GM23338 (cell line): ENCODE results near the gene TMEM161B. TPM values are rescaled to one million over a fixed set of nuclear protein-coding genes. Genes with fewer than 3 reads are reported as not detected.
"Not testable (repeated sequence)": the region's sequence is repeated elsewhere in the genome, so short reads cannot be mapped to it uniquely, and the experiment has no call there.

Source experiments
- ATAC-seq: fragments of 200-7000 bp; cut with Tn5 transposase; 3 replicates; pipeline ENCODE4 v1.9.1; 2020
- DNase-seq: peaks from one replicate; pipeline ENCODE4 v3.0.0-alpha.2; 2015; ENCODE audit warnings: low spot score
- H2AFZ ChIP-seq: fragments of 200-600 bp; sonication (generic); 2 replicates; pipeline ENCODE4 v1.8.0; 2016; ENCODE audit warnings: antibody characterized with exemption, mild to moderate bottlenecking, moderate library complexity
- H3F3A ChIP-seq: fragments of 200-600 bp; sonication (generic); replicated peaks from 2 replicates; pipeline ENCODE4 v1.8.0; 2017; ENCODE audit warnings: antibody characterized with exemption, mixed run types, low read depth
- H3K27ac ChIP-seq: fragments of 200-600 bp; sonication (generic); 2 replicates; pipeline ENCODE4 v1.6.1; 2016; ENCODE audit warnings: low read depth
- H3K27me3 ChIP-seq: fragments of 200-600 bp; sonication (generic); 2 replicates; pipeline ENCODE4 v1.8.0; 2016; ENCODE audit warnings: mild to moderate bottlenecking, mixed run types, moderate library complexity; ENCODE audit not compliant: insufficient read depth
- H3K36me3 ChIP-seq: fragments of 200-600 bp; sonication (generic); 2 replicates; pipeline ENCODE4 v1.8.0; 2016; ENCODE audit warnings: mild to moderate bottlenecking; ENCODE audit not compliant: insufficient read depth
- H3K4me1 ChIP-seq: fragments of 200-600 bp; sonication (generic); 2 replicates; pipeline ENCODE4 v1.8.0; 2016; ENCODE audit warnings: mild to moderate bottlenecking, moderate library complexity; ENCODE audit not compliant: insufficient read depth
- H3K4me2 ChIP-seq: fragments of 200-600 bp; sonication (generic); 2 replicates; pipeline ENCODE4 v1.7.1; 2017; ENCODE audit warnings: mixed run types
- H3K4me3 ChIP-seq: fragments of 200-600 bp; sonication (generic); 2 replicates; pipeline ENCODE4 v1.6.1; 2016; ENCODE audit warnings: mixed run types
- H3K79me2 ChIP-seq: fragments of 200-600 bp; sonication (generic); replicated peaks from 2 replicates; pipeline ENCODE4 v1.8.0; 2017; ENCODE audit warnings: mild to moderate bottlenecking; ENCODE audit not compliant: insufficient read depth
- H3K9me2 ChIP-seq: fragments of 200-600 bp; sonication (generic); 2 replicates; pipeline ENCODE4 v1.8.0; 2017; ENCODE audit not compliant: insufficient read depth
- H4K20me1 ChIP-seq: fragments of 200-600 bp; sonication (generic); replicated peaks from 2 replicates; pipeline ENCODE4 v1.8.0; 2017; ENCODE audit warnings: mild to moderate bottlenecking; ENCODE audit not compliant: insufficient read depth
- H3K27ac Mint-ChIP-seq: 2 replicates; pipeline ENCODE4 v1.8.0; 2020; ENCODE audit warnings: inconsistent platforms, mild to moderate bottlenecking, moderate library complexity, mixed read lengths
- H3K27me3 Mint-ChIP-seq: 3 replicates; pipeline ENCODE4 v1.8.0; 2022; ENCODE audit warnings: low read depth, mild to moderate bottlenecking, moderate library complexity, mixed read lengths, inconsistent platforms; ENCODE audit not compliant: insufficient read depth, poor library complexity
- H3K36me3 Mint-ChIP-seq: 3 replicates; pipeline ENCODE4 v1.8.0; 2021; ENCODE audit warnings: low read depth, mild to moderate bottlenecking, inconsistent platforms, moderate library complexity, mixed read lengths
- H3K4me1 Mint-ChIP-seq: 3 replicates; pipeline ENCODE4 v1.8.0; 2020; ENCODE audit warnings: mild to moderate bottlenecking, inconsistent platforms, mixed read lengths
- H3K4me3 Mint-ChIP-seq: 3 replicates; pipeline ENCODE4 v1.8.0; 2021; ENCODE audit warnings: moderate library complexity, mild to moderate bottlenecking, inconsistent platforms, mixed read lengths
- H3K9me3 Mint-ChIP-seq: 3 replicates; pipeline ENCODE4 v1.8.0; 2020; ENCODE audit warnings: moderate library complexity, mild to moderate bottlenecking, inconsistent platforms, mixed read lengths
- CREB1 ChIP-seq: fragments of 250-450 bp; sonication (Bioruptor Pico); IDR thresholded peaks from 2 replicates; pipeline ENCODE4 v1.5.0; 2020; ENCODE audit warnings: low read depth, mild to moderate bottlenecking, moderate library complexity
- EZH2 ChIP-seq: fragments of 200-600 bp; sonication (generic); IDR thresholded peaks from one replicate; pipeline ENCODE4 v1.8.0; 2017; ENCODE audit warnings: antibody characterized with exemption, mild to moderate bottlenecking, low read depth; ENCODE audit not compliant: unreplicated experiment
- EZH2phosphoT487 ChIP-seq: fragments of 200-600 bp; sonication (generic); IDR thresholded peaks from one replicate; pipeline ENCODE4 v1.8.1; 2018; ENCODE audit warnings: antibody characterized with exemption; ENCODE audit not compliant: unreplicated experiment
- NANOG ChIP-seq: IDR thresholded peaks from 2 replicates; pipeline ENCODE4 v1.6.1; 2016; ENCODE audit warnings: antibody characterized with exemption, borderline replicate concordance
- STAT1 ChIP-seq: IDR thresholded peaks from one replicate; pipeline ENCODE4 v1.6.1; 2016; ENCODE audit warnings: antibody characterized with exemption; ENCODE audit not compliant: unreplicated experiment
- ZNF331 ChIP-seq: fragments of 250-450 bp; sonication (Bioruptor Pico); IDR thresholded peaks from 2 replicates; pipeline ENCODE4 v1.5.0; 2020; ENCODE audit warnings: low read depth, mild to moderate bottlenecking, moderate library complexity
- polyA plus RNA-seq: library from polyadenylated mRNA; unstranded; fragments of >200 nt; fragmentation: Nextera tagmentation; extraction: Ambion mirVana; gene quantifications from 2 replicates; pipeline ENCODE4 v1.2.1, GENCODE V29; 2016
- total RNA-seq: library from RNA; depleted of rRNA; stranded (reverse); fragments of >200 nt; shearing (Covaris generic); gene quantifications from 2 replicates; pipeline ENCODE4 v1.2.3, GENCODE V29; 2014
- TF ChIP-seq, protein P1 (sequence below): IDR thresholded peaks from one replicate; pipeline ENCODE4 v1.6.1; 2018; ENCODE audit warnings: antibody characterized with exemption; ENCODE audit not compliant: unreplicated experiment
- TF ChIP-seq, protein P2 (sequence below), 2 experiments: fragments of 200-600 bp in 1 of 2; sonication (generic) in 1 of 2; conservative IDR thresholded peaks; 2 replicates each; pipeline versions ENCODE4 v1.5.1 to v1.6.1; 2016 to 2017; ENCODE audit warnings: antibody characterized with exemption in 2 of 2, low read depth in 2 of 2, mild to moderate bottlenecking in 2 of 2, moderate library complexity in 1 of 2
- TF ChIP-seq, protein P3 (sequence below): IDR thresholded peaks from 2 replicates; pipeline ENCODE4 v1.6.1; 2016; ENCODE audit warnings: antibody characterized with exemption

Gene TMEM161B
- total and polyA plus RNA-seq, 2 experiments from 2014 or later = 11.9 to 25.5 TPM

DNA sequence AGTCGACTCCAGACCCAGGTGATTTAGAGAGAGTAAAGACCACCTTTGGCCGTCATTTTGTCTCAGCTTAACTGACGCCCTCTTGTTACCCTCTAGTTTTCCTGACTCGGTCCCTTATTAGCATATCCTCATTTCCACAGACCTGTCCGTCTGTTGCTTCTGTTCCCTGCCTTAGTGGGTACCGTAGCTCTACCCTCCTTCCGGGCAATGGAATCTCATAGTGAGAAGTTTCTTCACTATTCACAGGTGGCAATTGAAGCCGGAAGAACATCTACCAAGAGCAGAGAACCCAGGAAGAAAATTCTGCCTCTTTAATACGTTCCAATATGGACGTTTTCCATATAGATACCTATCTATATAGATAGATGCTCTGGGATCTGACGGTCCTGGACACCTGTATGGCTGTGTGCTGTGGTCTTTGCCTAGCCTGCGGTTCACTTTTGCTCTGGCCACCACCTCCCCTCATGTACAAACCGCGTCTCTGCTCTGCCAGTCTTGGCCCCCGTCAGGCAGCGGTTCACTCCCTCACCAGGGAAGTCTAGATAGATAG is 652 bp upstream of the TMEM161B start (continued):
- TF ChIP-seq, protein P1, sequence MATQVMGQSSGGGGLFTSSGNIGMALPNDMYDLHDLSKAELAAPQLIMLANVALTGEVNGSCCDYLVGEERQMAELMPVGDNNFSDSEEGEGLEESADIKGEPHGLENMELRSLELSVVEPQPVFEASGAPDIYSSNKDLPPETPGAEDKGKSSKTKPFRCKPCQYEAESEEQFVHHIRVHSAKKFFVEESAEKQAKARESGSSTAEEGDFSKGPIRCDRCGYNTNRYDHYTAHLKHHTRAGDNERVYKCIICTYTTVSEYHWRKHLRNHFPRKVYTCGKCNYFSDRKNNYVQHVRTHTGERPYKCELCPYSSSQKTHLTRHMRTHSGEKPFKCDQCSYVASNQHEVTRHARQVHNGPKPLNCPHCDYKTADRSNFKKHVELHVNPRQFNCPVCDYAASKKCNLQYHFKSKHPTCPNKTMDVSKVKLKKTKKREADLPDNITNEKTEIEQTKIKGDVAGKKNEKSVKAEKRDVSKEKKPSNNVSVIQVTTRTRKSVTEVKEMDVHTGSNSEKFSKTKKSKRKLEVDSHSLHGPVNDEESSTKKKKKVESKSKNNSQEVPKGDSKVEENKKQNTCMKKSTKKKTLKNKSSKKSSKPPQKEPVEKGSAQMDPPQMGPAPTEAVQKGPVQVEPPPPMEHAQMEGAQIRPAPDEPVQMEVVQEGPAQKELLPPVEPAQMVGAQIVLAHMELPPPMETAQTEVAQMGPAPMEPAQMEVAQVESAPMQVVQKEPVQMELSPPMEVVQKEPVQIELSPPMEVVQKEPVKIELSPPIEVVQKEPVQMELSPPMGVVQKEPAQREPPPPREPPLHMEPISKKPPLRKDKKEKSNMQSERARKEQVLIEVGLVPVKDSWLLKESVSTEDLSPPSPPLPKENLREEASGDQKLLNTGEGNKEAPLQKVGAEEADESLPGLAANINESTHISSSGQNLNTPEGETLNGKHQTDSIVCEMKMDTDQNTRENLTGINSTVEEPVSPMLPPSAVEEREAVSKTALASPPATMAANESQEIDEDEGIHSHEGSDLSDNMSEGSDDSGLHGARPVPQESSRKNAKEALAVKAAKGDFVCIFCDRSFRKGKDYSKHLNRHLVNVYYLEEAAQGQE = no peak
- TF ChIP-seq EZH2phosphoT487 (no peak), EZH2 (no peak)
- TF ChIP-seq, protein P2, sequence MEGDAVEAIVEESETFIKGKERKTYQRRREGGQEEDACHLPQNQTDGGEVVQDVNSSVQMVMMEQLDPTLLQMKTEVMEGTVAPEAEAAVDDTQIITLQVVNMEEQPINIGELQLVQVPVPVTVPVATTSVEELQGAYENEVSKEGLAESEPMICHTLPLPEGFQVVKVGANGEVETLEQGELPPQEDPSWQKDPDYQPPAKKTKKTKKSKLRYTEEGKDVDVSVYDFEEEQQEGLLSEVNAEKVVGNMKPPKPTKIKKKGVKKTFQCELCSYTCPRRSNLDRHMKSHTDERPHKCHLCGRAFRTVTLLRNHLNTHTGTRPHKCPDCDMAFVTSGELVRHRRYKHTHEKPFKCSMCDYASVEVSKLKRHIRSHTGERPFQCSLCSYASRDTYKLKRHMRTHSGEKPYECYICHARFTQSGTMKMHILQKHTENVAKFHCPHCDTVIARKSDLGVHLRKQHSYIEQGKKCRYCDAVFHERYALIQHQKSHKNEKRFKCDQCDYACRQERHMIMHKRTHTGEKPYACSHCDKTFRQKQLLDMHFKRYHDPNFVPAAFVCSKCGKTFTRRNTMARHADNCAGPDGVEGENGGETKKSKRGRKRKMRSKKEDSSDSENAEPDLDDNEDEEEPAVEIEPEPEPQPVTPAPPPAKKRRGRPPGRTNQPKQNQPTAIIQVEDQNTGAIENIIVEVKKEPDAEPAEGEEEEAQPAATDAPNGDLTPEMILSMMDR (conservative IDR thresholded peaks at IDR 0.05; ENCODE audit: low read depth in 2 of 2) = no peak

DNA sequence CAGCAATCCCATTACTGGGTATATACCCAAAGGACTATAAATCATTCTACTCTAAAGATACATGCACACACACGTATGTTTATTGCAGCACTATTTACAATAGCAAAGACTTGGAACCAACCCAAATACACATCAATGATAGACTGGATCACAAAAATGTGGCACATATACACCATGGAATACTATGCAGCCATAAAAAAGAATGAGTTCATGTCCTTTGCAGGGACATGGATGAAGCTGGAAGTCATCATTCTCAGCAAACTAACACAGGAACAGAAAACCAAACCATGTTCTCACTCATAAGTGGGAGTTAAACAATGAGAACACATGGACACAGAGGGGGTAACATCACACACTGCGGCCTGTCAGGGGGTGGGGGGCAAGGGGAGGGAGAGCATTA is 4.1 kb downstream of the TMEM161B start:
- not testable (repeated sequence) for H3K27me3 Mint-ChIP-seq, H3K4me2 ChIP-seq, H4K20me1 ChIP-seq, H3K4me1 Mint-ChIP-seq, H3K4me3 ChIP-seq, H3K27me3 ChIP-seq, H2AFZ ChIP-seq, H3K4me3 Mint-ChIP-seq, ATAC-seq, H3F3A ChIP-seq, H3K9me2 ChIP-seq, H3K27ac ChIP-seq, DNase-seq, H3K27ac Mint-ChIP-seq
- Histone ChIP-seq H3K36me3 (peaks cover 14% of the 10 kb centered on the region), H3K79me2 (peaks cover 92% of the 10 kb centered on the region), H3K4me1 (peaks cover 13% of the 10 kb centered on the region)
- Mint-ChIP-seq H3K36me3 (peaks cover 34% of the 10 kb centered on the region), H3K9me3 (peaks cover 24% of the 10 kb centered on the region)

GRCh38 chr5:88263349-88263748 is 5.3 kb downstream of the TMEM161B start:
- Mint-ChIP-seq H3K27me3 (peaks cover 4% of the 10 kb centered on the region), H3K4me3 (no peak overlapping the region), H3K4me1 (peaks cover 20% of the 10 kb centered on the region), H3K27ac (no peak overlapping the region), H3K36me3 (peaks cover 34% of the 10 kb centered on the region), H3K9me3 (peaks cover 24% of the 10 kb centered on the region)
- no peaks in the 10 kb centered on the region for H3K27me3 ChIP-seq
- H3K27ac ChIP-seq = no peak overlapping the region
- no peak overlapping the region for H3K4me3 ChIP-seq
- DNase-seq (no peak), ATAC-seq (no peak)
- no peak overlapping the region for H2AFZ ChIP-seq
- H3K36me3 ChIP-seq = peaks cover 14% of the 10 kb centered on the region
- H3K4me1 ChIP-seq = peaks cover 22% of the 10 kb centered on the region; the same call in 1 of the 2 replicates
- H3K9me2 ChIP-seq = no peaks in the 10 kb centered on the region
- no peaks in the 10 kb centered on the region for H3F3A ChIP-seq
- peaks cover 99% of the 10 kb centered on the region for H3K79me2 ChIP-seq
- no peak overlapping the region for H3K4me2 ChIP-seq
- H4K20me1 ChIP-seq = no peaks in the 10 kb centered on the region
- TF ChIP-seq EZH2 (no peak), EZH2phosphoT487 (no peak), ZNF331 (CRISPR knock-in tag) (no peak), STAT1 (no peak), CREB1 (CRISPR knock-in tag) (no peak), NANOG (no peak)
- TF ChIP-seq, protein P1 = no peak
- TF ChIP-seq, protein P2 (conservative IDR thresholded peaks at IDR 0.05; ENCODE audit: low read depth in 2 of 2) = no peak
- TF ChIP-seq, protein P3, sequence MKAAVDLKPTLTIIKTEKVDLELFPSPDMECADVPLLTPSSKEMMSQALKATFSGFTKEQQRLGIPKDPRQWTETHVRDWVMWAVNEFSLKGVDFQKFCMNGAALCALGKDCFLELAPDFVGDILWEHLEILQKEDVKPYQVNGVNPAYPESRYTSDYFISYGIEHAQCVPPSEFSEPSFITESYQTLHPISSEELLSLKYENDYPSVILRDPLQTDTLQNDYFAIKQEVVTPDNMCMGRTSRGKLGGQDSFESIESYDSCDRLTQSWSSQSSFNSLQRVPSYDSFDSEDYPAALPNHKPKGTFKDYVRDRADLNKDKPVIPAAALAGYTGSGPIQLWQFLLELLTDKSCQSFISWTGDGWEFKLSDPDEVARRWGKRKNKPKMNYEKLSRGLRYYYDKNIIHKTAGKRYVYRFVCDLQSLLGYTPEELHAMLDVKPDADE = no peak
